ENCODE results near the gene ACIN1. TPM values are rescaled to one million over a fixed set of nuclear protein-coding genes. Genes with fewer than 3 reads are reported as not detected.
"Not testable (repeated sequence)": the region's sequence is repeated elsewhere in the genome, so short reads cannot be mapped to it uniquely, and the experiment has no call there.

The ACIN1 gene
- total RNA-seq, 1 experiment from 2014 or later: 179 TPM

GRCh38 chr14:23015618-23016017, 79.3 kb downstream of the ACIN1 start:
- POLR2A ChIA-PET: no interaction called here
- no peak for DNase-seq (ENCODE audit: low read depth, low spot score)
- no peak for ATAC-seq

GRCh38 chr14:23013749-23014054, 81.2 kb downstream of the ACIN1 start:
- H3K9me3 ChIP-seq (ENCODE audit: control insufficient read depth in 1 of 2, insufficient read depth in 1 of 2, low read depth in 1 of 2, low read length in 2 of 2); H3K4me2 ChIP-seq (ENCODE audit: low read length); DNase-seq (ENCODE audit: low read depth, low spot score); RAD21 ChIA-PET (ENCODE audit: low non-redundant PET in 1 of 2, low total read pairs in 2 of 2, uncharacterized antibody in 2 of 2, unreplicated experiment in 2 of 2); H3K4me3 ChIP-seq (replicated peaks in 1 of 2; ENCODE audit: low read depth in 1 of 2, low read length in 2 of 2); H3K27me3 ChIP-seq (ENCODE audit: insufficient read depth, low read length); H3K9ac ChIP-seq (ENCODE audit: low read length); CTCF ChIA-PET; H2AFZ ChIP-seq (ENCODE audit: low read depth, low read length, poor library complexity, severe bottlenecking); POLR2A ChIA-PET; H3K79me2 ChIP-seq (ENCODE audit: insufficient read depth, low read length); BruUV-seq (replicated peaks); intact Hi-C loops (cut with micrococcal nuclease); H3K9me2 ChIP-seq (ENCODE audit: insufficient read depth); H4K20me1 ChIP-seq (ENCODE audit: insufficient read depth); ATAC-seq; H3K36me3 ChIP-seq (ENCODE audit: control insufficient read depth in 1 of 2, insufficient read depth in 2 of 2, low read length in 2 of 2); H3K27ac ChIP-seq (ENCODE audit: low read depth, low read length): not testable (repeated sequence)
- peaks cover 15 to 27% of the 10 kb centered on the region in 2 experiments for H3K4me1 ChIP-seq (ENCODE audit: control insufficient read depth in 1 of 2, insufficient read depth in 2 of 2, low read length in 2 of 2)

More at GRCh38 chr14:23015618-23016017, 79.3 kb downstream of the ACIN1 start:
- BruUV-seq (replicated peaks): no TSS peak
- ChIA-PET RAD21 (ENCODE audit: low non-redundant PET in 1 of 2, low total read pairs in 2 of 2, uncharacterized antibody in 2 of 2, unreplicated experiment in 2 of 2) (no interaction called here), CTCF (interaction anchor here (1.0 to 1.5 kb wide), 2 partner anchors 21 to 42 kb away, joined by 3 read pairs; no protein-coding TSS in a partner anchor)
- Histone ChIP-seq H3K9me3 (ENCODE audit: control insufficient read depth in 1 of 2, insufficient read depth in 1 of 2, low read depth in 1 of 2, low read length in 2 of 2) (no peaks in the 10 kb centered on the region), H3K9ac (ENCODE audit: low read length) (no peak overlapping the region), H3K4me2 (ENCODE audit: low read length) (no peak overlapping the region), H3K27ac (ENCODE audit: low read depth, low read length) (no peak overlapping the region), H4K20me1 (ENCODE audit: insufficient read depth) (no peaks in the 10 kb centered on the region), H3K36me3 (ENCODE audit: control insufficient read depth in 1 of 2, insufficient read depth in 2 of 2, low read length in 2 of 2) (no peaks in the 10 kb centered on the region), H3K9me2 (ENCODE audit: insufficient read depth) (no peaks in the 10 kb centered on the region), H3K27me3 (ENCODE audit: insufficient read depth, low read length) (no peaks in the 10 kb centered on the region), H3K4me3 (replicated peaks in 1 of 2; ENCODE audit: low read depth in 1 of 2, low read length in 2 of 2) (no peak overlapping the region), H2AFZ (ENCODE audit: low read depth, low read length, poor library complexity, severe bottlenecking) (no peak overlapping the region), H3K4me1 (ENCODE audit: control insufficient read depth in 1 of 2, insufficient read depth in 2 of 2, low read length in 2 of 2) (peaks cover 3 to 9% of the 10 kb centered on the region in 2 experiments; a peak in 2 of 4 replicates), H3K79me2 (ENCODE audit: insufficient read depth, low read length) (no peaks in the 10 kb centered on the region)
- TF ChIP-seq POLR2AphosphoS5 (IDR thresholded peaks at IDR 0.05; ENCODE audit: low read depth, low read length): no peak
- TF ChIP-seq POLR2A (IDR thresholded peaks at IDR 0.05; ENCODE audit: borderline replicate concordance, extremely low read depth, insufficient read depth, insufficient read length): no peak
- TF ChIP-seq EGR1 (IDR thresholded peaks at IDR 0.05; ENCODE audit: low read depth): no peak
- no peak for TF ChIP-seq ZNF274 (IDR thresholded peaks at IDR 0.05; ENCODE audit: low read depth, low read length)
- intact Hi-C loops (cut with micrococcal nuclease): no loop called here

All from HCT116 (cell line).